T-helper 2 cell (primary cell): ENCODE results near the gene LRBA.

Experiments
- DNase-seq, 5 experiments: peaks; one replicate each; pipeline versions ENCODE4 v3.0.0 to v3.0.0-alpha.2; 2012 to 2022

The LRBA gene

DNA sequence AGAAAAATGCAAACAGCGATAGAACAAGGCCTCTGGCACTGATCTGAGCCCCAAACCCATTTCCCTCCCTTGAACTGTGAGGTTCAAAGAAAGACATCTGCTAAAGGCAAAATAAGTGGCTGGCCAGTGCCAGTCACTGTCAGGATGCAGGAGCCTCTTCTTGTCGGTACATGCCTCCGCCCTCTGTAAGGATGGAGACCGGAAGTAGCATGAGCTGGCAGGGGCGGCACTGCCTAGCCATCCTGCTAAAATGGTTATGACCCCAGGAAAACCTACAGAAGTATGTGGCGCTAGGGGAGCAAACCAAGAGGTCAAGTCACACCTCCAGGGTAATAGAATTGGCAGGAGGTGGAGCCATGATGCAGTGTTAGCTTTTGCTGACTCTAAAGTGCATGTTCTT is 756.5 kb downstream of the LRBA start:
- no peak for DNase-seq

DNA sequence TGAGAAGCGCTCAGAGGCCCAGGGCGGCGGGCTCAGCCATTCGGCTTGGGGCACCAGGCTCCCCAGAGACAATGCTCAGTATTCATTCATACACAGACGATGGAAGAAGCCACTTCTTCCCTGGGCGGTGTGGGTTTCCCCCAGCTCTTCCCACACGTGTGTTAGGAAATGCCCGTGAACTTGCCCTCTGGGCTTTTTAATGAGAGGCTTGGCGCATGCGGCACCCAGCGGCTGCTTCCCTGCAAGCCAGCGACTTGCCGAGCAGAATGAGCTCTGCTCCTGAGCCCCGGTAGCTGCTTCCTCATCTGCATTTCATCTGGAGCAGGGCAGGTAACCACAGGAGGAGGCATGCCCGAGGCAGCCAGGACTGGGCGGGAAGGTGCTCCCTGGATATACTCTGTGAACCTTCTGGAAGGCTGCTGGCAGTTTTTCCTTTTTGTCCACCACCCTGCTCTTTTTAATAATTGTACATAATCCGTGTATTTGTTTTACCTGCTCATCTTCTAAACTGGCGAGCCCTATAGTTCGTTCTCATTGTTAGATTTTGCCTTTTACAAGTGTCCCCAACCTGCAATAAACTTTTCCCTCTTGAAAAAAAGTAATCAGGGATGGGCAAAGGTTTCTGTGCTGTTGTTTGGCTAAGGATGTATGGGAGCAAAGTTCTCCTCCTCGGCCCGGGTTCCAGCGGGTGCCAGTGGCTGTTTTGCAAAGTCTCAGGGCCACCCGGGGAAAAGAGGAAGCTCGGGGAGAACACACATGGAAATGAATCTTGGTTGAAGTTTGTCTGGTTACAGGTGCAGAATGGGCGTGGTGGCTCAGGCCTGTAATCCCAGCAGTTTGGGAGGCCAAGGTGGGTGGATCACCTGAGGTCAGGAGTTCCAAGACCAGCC is 758.0 kb downstream of the LRBA start:
- DNase-seq = no peak

DNA sequence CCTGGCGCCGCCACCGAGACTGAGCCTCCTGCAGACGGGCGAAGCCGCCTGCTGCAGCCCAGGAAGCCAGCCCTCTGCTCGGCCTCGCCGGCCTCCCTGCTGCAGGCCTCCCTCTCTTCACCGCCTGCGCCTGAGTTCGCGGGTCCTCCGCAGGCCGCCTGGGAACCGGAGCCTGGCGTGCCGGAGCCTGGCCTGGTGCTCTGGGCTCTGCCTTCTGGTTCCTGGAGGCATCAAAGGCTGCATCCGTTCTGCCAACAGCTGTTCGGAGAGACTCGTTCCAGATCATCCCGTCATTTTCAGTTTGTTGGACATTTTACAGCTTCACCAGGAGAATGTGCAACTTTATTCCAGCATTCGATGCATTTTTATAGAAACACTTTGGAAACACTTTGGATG is 758.9 kb downstream of the LRBA start:
- no peak for DNase-seq

DNA sequence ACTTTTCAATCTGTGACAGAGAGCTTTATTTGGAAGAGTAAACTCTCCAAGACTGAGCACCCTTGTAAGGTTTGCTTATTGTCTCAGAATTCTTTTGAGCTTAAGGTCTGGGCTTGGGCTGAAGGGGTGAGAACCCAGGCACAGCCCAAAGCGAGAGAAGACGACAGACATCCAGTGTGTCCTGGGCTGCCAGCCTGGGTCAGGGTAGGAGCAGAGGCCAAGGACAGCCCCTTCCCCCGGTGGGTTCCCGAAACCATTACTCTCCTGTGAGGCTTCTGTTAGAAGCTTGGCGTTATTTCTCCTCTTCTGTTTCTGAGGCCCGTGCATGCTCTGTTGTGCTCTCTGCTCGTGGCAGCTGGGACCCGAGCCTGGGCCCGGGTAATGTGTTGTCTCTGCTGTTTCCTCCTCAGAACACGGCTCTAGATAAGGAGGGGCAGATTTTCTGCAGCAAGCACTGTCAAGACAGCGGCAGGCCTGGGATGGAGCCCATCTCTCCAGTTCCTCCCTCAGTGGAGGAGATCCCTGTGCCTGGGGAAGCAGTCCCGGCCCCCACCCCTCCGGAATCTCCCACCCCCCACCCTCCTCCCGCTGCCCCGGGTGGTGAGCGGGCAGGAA is 759.4 kb downstream of the LRBA start:
- no peak for DNase-seq

DNA sequence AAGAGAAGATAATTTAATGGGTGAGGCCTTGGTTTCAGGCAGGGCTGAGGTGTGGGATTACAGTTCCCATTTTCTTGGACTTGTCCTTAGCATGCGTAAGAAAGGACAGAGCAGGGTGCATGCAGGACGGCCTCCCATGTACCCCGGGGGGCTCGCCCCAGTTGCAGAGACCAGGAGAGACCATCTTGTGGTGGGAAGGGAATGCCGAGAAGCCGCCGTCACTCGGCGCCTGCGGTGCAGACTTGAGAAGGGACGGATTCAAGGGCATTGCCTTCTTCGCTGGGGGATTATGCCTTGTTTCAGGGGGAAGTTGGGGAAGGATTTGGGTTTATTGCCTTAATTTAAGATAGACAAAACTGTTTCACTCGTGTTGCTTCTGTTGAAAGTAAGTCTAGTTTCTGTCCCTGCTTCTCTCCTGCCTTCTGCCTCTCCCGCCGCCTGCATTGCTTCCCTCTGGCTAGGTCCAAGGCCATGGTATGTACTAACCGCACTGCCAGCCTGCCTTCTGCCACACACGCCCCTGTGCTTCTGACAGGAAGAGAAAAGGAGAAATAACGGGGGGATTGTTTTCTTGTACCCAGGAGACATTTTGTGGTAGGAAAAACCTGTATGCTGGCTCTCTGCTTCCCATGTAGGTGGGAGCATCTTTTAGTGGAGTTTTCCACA is 761.0 kb downstream of the LRBA start:
- no peak for DNase-seq

DNA sequence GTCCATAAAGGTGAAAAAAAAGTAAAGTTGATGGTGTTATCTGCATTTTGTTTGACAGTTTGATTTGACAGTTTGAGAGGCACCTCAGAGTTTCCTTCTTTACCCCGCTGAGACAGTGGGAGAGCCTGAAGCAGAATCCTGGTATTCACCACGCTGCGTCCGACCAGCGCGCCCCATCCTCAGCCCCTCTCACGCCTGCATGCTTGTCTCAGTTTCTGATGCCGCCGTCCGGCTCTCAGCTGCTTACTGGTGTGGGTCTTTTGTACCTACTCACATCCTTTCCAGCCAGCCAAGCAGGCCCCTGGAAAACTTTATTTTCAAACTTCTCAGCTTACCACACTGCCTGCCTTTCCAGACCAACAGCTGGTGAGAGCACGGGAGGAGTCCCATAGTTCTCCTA is 761.7 kb downstream of the LRBA start:
- no peak for DNase-seq

DNA sequence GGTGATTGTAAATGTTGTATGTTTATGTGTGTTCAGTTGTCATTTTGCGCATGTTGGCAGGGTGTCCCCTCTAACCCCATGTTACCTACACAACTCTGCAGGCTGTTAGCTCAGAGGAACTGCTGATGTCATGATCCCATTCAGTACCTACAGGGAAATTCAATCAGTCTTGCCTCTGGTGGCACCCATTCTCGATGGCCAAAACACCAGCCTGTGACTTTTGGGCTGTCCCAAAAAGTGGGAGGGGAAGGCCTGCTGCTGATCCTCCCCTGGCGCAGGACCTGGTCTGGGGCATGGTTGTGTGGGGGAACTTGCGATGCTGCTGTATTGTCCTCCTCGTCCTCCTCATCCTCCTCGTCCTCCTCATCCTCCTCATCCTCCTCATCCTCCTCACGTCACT is 762.3 kb downstream of the LRBA start:
- DNase-seq = no peak

DNA sequence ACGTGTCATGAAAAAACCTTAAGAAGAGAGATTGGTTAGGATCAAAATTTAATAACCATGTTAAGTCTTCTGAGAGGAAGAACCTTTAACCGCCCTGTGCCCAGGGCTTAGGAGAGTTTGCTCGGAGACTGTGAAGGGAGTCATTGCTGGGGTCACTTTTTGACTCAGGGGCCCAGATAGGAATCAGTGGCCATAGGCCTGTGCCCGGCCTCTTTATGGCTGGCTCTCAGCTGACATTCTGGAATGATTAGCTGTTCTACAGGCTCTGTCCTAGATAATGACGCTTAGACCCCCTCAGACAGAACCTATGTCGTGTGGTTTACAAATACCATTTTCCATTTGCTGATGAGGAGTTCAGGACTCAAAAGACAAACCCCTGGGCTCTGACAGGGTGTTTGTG is 762.8 kb downstream of the LRBA start:
- no peak for DNase-seq

DNA sequence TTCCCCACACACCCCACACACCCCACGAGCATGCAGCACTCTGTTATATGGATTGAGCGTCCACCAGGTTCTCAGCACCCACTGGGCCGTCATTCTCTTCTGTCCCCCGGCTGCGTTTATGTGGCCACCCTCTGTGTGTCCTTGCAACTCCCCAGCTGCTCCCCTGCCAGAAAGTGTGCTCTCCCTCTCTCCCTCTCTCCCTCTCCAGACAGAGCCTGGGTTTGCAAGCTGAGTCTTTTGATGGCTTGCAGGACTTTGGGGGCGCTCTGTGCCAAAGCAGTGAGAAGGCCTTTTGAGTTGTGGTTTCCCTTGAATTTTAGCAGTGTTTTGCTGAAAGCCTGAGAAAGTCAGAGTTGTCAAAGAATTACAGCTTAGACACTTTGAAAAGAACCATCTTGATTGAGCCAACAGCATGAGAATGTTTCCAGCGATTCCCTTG is 763.3 kb downstream of the LRBA start:
- no peak for DNase-seq

DNA sequence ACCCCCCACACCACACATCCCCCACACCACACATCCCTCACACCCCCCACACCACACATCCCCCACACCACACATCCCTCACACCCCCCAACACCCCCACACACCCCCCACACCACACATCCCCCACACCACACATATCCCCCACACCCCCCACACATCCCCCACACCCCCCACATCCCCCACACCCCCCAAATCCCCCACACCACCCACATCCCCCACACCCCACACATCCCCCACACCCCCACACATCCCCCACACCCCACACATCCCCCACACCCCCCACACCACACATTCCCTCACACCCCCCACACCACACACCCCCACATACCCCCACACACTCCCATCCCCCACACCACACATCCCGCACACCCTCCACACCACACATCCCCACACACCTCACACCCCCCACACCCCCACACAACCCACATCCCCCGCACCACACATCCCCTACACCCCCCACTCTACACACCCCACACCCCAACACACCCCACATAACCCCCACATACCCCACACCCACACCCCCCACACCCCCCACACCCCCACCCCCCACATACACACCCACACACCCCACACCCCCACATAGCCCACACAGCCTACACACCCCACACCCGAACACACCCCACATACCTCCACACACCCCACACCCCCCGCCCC is 764.0 kb downstream of the LRBA start:
- DNase-seq = no peak

DNA sequence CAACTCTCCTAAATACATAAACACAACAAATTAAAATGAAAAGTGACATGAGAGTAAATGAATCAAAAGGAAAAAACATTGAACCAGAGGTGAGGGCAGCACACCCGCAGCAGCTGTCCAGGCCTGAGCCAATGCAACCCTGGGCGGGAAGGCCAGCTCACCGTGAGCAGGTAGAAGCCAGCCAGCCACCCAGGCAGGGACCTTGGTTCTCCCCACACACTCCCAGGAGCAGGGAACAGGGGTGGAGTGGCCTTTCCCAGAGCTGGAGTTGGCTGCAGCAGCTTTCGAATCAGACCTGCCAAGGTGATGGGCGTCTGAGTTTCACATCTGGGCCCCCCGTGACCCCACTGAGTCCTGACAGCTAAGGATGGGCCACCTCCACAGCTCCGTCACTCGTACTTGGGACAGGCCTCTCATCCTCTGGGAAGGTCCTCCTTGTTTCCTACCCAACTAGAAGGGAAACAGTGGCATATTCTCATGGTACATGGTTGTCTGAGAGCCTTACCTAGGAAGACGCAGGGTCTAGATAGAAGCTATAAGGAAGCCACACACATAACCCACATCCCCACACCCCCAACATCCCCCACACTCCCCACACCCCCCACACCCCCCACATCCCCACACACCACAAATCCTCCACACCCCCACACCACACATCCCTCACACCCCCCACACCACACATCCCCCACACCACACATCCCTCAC is 764.6 kb downstream of the LRBA start:
- no peak for DNase-seq

DNA sequence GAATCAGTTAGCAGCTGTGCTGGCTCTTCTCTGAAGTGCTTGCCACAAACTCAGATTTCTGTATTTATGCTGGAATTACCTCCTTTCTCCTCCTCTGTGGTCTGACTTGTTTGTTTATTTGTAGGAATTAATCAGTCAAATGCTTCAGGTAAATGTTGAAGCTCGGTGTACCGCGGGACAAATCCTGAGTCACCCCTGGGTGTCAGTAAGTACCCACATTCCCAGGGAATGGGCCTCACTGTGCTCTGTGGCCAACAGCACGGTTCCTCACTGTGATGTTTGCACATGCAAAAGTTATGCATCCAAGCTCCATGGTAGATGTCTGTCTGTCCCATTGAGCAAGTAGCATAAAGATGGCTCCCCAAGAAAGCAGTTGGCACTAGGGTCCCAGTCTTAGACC is 766.9 kb downstream of the LRBA start:
- DNase-seq = no peak

DNA sequence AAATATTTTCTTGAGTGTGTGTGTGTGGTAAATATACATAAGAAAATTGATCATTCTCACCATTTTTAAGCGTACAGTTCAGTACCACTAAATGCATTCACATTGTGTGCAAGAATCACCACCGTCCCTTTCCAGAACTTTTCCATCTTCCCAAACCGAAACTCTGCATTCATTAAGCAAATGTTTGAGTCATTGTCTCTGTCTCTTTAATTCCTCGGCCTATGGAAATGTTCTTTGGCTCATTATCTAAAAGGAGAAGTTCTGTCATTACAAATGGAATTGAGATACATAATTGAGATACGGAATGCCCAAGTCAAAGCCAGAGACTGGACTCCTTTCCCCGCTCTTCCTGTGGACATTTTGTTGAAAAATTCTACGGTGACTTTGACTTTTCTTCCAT is 767.9 kb downstream of the LRBA start:
- no peak for DNase-seq

DNA sequence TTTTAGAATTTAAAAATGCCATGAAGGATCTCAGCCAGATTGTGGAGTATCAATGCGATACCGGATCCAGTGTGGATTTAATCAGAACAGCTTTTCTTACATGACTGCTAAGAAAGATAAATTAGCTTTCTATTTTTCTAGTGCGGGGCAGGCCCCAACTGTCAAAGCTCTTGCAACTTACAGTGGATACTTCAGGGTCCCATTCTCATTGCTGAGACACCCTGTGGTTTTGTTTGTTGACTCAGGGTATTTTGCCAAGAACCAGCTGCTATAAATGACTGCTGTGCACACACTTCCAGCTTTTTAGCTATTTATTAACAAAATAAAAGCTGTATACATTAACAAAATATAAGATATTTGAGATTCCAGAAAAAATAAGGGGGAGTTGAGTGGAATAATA is 770.5 kb downstream of the LRBA start:
- no peak for DNase-seq

DNA sequence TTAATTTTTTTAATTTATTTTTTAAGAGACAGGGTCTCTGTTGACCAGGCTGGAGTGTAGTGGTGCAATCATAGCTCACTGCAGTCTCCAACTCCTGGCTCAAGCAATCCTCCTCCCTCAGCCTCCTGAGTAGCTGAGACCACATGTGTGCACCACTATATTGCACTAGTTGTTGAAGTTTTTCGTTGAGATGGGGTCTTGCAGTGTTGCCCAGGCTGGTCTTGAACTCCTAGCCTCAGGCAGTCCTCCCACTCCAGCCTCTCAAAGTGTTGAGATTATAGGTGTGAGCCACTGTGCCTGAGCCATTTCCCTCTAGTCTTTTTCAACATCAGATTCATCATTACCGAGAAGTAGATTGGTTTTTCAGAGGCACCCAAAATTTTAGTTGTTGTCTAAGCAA is 771.2 kb downstream of the LRBA start:
- no peak for DNase-seq

DNA sequence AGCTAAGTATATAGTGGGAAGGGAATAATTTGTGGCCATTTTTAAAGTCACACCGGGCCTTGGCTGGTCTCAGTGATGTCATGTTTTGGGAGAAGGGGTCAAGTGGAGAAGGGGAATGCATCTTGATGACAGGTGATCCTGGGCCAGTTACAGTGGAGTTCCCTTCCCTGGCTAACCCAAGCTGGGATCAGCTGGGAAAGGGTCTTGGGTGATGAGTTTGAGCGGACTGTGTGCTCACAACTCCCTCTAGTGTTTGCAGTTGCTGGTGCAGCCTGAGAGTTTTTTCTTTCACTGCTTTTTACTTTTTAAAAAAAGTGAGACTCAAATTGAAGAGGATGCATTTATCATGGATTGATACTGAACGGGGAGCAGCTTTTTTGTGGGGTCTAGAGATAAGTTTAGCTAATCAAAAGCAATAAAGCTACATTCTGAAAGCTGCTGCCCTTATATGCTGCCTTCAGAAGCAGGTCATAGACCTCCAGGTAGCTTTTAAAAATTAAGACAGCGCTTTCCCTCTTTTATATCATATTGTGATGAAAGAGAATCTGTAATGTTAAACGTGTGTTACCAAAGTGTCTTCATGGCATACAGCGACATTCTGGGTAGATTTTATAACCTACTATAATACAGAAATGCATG is 772.1 kb downstream of the LRBA start:
- DNase-seq = peak in 1 of 5 experiments; percentile 15

DNA sequence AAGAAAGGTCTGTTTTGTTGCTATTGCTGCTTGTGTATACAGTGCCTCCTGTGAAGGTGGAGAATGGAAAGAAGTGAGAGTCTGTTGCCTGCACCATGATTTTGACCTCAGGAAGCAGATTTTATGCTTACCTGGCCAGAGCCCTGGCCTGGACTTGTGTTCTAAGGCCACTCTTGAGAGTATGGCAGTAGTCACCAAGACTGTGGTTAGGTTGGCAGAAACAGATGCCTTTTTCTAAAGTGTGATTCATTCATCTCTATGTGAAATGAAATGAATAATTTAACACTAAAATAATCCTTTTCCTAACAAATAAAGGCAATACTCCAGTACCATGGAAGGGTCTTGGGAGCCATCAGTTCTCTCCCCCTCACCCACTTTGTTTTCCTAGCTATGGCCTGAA is 775.1 kb downstream of the LRBA start:
- DNase-seq = no peak

DNA sequence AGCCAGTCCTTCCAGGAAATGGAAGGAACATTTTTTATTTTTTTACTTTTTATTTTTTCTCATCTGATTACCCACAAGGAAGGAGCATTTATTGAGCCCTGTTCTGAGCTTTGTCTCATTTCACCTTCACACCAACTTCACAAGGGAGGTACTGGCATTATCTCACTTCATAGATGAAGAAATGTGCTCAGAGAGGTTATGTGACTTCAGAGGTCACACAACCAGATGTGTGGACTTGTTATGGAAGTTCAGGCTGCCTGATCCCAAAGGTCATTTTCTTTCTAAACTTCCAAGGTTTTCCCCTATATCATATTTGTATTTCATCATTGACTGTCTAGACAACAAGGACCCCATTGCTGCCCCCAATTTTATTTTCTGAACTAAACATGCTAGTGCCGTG is 776.5 kb downstream of the LRBA start:
- DNase-seq = no peak

DNA sequence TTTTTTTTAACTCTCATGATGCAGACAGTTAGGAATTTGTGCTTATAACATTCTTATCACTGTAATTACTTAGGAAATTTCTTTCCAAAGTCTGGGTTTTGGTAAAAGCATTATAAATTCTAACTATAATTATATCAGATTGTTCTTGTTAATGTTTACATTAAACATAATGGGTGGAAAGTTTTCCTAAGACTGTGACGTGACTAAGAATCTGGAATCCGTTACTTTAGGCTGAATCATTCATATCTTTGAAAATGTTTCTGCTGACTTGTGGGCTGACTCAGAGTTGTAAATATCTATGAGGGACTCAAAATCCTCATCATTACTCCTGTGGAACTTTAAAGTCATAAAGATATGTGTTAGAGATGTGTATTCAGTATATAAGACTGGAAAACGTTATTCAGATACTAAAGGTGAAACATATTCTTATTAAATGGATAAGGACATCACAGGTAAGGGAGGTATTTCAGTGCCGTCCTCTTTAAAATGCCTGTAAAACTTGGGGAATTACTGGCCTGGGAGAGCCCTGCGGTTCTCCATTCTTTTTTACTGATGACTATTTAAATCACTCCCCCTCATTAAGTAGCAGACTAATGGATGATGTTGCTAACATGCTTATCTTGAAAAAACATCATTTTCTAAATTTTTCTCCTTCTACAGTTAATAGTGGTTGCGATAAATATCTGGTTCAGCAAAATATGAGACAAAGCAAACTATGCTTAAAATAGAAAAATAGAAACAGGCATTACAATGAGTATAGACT is 777.8 kb downstream of the LRBA start:
- DNase-seq = no peak

DNA sequence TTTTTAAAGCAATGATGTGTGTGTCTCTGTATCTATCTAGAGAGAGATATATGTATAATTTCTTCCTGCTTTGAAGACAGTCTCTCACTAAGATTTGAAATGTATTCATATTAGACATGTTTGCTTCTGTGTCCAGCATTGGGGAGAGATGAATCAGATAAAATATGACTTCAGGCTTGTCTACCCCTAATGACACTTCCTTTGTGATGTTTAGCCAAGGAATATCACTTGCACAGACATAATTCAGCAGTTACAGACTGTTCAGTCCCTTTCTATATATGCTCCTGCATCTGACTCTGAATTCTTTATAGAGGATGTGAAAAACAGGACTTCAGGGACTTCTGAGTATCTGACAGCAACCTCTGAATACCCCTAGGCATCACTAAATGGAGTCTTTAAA is 778.5 kb downstream of the LRBA start:
- no peak for DNase-seq

DNA sequence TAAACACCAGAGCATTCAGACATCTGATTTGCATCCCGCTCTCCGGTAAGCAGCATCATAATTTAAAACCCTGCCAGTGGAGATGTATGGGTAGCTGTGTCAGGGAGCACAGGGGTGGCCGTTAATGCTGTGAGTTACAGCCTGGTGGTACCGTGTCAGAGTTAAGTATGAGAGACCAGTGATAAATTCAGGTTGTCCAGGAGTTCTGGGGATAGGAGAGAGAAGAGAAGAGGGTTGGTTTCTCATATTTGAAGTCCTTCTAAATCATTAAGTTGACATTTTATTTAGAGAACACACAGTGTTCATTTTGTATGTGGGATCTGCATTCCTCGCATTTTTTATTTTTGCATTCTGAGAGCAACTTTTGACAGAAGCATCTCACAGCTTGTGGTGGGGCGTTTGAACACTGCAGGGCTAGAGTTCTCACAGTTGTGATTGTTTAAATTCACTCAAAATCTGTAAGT is 779.2 kb downstream of the LRBA start:
- DNase-seq = no peak
